AG08395 (cell line): ENCODE data around the gene TPM4.
"Not testable (repeated sequence)": the region's sequence is repeated elsewhere in the genome, so short reads cannot be mapped to it uniquely, and the experiment has no call there.

Experiments used
- DNase-seq: peaks from one replicate; pipeline ENCODE4 v3.0.0; 2012; ENCODE audit warnings: mixed read lengths, low spot score

Gene TPM4

GRCh38 chr19:16098821-16099220 lies 22.5 kb downstream of the TPM4 start:
- DNase-seq, result no peak

- not testable (repeated sequence) for DNase-seq
Measured at GRCh38 chr19:16099314-16099965, 23.1 kb downstream of the TPM4 start.

- no peak for DNase-seq
Measured at GRCh38 chr19:16100524-16100923, 24.2 kb downstream of the TPM4 start.

GRCh38 chr19:16104722-16105121 lies 28.4 kb downstream of the TPM4 start:
- DNase-seq, result no peak

GRCh38 chr19:16106121-16106520 lies 29.8 kb downstream of the TPM4 start:
- peak; percentile 26 for DNase-seq

- peak; percentile 100 for DNase-seq
Measured at GRCh38 chr19:16111160-16111908, 35.0 kb downstream of the TPM4 start, which contains the start of gene RAB8A. Gene RAB8A (plus strand): TSS chr19:16111889. CDS start chr19:16111902, 13 bp downstream.

GRCh38 chr19:16111909-16112752 lies 35.8 kb downstream of the TPM4 start:
- no peak for DNase-seq

- DNase-seq, result no peak
Measured at GRCh38 chr19:16112778-16113177, 36.5 kb downstream of the TPM4 start.

- no peak for DNase-seq
Measured at GRCh38 chr19:16113727-16114126, 37.4 kb downstream of the TPM4 start.

GRCh38 chr19:16115301-16116039 lies 39.2 kb downstream of the TPM4 start:
- DNase-seq, result no peak

- DNase-seq, result no peak
Measured at GRCh38 chr19:16116067-16116466, 39.8 kb downstream of the TPM4 start.

GRCh38 chr19:16117594-16118033 lies 41.3 kb downstream of the TPM4 start:
- no peak for DNase-seq

- no peak for DNase-seq
Measured at GRCh38 chr19:16118489-16119033, 42.3 kb downstream of the TPM4 start.

- DNase-seq, result not testable (repeated sequence)
Measured at GRCh38 chr19:16119075-16119857, 43.0 kb downstream of the TPM4 start.

GRCh38 chr19:16121141-16121540 lies 44.8 kb downstream of the TPM4 start:
- no peak for DNase-seq

GRCh38 chr19:16121967-16122366 lies 45.7 kb downstream of the TPM4 start:
- DNase-seq, result no peak

GRCh38 chr19:16124953-16125352 lies 48.7 kb downstream of the TPM4 start:
- DNase-seq, result no peak

- DNase-seq, result no peak
Measured at GRCh38 chr19:16125737-16126495, 49.6 kb downstream of the TPM4 start.

- DNase-seq, result no peak
Measured at GRCh38 chr19:16127080-16127479, 50.8 kb downstream of the TPM4 start.

- no peak for DNase-seq
Measured at GRCh38 chr19:16127776-16128371, 51.6 kb downstream of the TPM4 start.
